ENCODE results near the gene RARG.
"Not testable (repeated sequence)": the region's sequence is repeated elsewhere in the genome, so short reads cannot be mapped to it uniquely, and the experiment has no call there.

RARG gene

DNA sequence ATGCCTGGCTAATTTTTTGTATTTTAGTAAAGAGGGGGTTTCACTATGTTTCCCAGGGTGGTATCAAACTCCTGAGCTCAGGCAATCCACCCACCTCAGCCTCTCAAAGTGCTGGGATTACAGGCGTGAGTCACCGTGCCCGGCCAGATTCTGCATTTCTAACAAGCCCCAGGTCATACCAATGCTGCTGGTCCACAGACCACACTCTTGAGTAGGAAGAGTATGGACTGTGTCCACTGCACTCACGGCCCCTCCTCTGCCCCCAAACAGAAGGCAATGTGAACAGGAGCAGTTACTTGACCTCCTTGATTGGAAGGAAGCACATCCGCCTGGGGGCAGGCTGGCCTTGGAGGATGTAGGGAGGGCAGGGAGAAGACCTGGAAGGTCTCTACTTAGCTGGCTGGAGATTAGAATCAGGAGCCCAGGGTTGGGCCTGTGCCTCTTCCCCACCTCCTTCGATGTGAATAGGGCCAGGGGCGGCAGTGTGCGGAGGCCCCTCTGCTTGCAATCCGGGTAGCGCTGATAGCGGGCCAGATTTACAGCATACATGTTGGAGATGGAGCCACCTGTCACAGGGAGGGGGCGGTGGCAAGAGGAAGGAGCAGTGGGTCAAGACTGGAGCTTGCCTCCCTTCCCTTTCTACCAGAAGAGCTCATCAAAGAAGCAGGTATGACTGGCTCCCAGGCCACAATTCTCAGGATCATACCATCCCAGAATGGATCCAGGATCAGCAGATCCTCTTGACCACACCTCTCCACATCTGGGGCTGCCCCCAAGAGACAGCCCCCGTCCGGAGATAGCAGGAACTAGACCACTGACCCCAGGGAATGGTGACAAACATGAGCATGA is 60.9 kb downstream of the RARG start:
- peak; percentile 35 for DNase-seq (ENCODE audit: low read depth)

GRCh38 chr12:53170215-53170614 is 61.8 kb downstream of the RARG start:
- no peak for DNase-seq (ENCODE audit: low read depth)

DNA sequence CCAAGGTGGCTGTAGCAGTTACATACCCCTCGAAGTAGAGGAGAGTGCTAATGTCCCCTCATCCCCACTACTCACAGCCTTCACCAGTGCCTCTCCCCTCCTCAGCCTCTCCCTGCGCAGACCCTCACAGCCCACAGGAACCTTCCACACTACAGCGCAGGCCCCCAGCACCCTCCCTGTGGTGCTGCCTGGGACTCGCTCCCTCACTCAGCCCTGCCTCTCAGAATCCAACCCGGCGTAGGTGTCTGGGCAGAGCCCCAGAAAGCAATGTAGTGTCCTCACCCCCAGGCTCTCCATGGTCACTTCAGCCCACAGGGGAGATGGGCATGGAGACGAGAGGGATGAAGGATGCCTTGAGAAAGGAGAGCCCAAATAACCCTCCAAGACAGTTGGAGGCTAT is 62.4 kb downstream of the RARG start:
- no peak for DNase-seq (ENCODE audit: low read depth)

- DNase-seq (ENCODE audit: low read depth): no peak
Measured at GRCh38 chr12:53166837-53167236, 65.2 kb downstream of the RARG start.

GRCh38 chr12:53163008-53163407 is 69.0 kb downstream of the RARG start:
- not testable (repeated sequence) for DNase-seq (ENCODE audit: low read depth)

GRCh38 chr12:53161119-53161911 is 70.7 kb downstream of the RARG start:
- no peak for DNase-seq (ENCODE audit: low read depth)

- no peak for DNase-seq (ENCODE audit: low read depth)
Measured at GRCh38 chr12:53160673-53161072, 71.3 kb downstream of the RARG start.

Data from EH (cell line).